SK-N-DZ (cell line): ENCODE results near the gene FIGLA.
"Not testable (repeated sequence)": the region's sequence is repeated elsewhere in the genome, so short reads cannot be mapped to it uniquely, and the experiment has no call there.

Source experiments
- DNase-seq: peaks from one replicate; pipeline ENCODE4 v3.0.0-alpha.2; 2015; ENCODE audit warnings: low spot score

Gene FIGLA

GRCh38 chr2:70808983-70809958, 18.8 kb upstream of the FIGLA start:
- DNase-seq = no peak

- no peak for DNase-seq
Observed at GRCh38 chr2:70807828-70808118, 17.3 kb upstream of the FIGLA start.

GRCh38 chr2:70807102-70807827, 16.8 kb upstream of the FIGLA start:
- DNase-seq = no peak

- no peak for DNase-seq
Observed at GRCh38 chr2:70806620-70807019, 16.2 kb upstream of the FIGLA start.

- no peak for DNase-seq
Observed at GRCh38 chr2:70806013-70806412, 15.6 kb upstream of the FIGLA start.

GRCh38 chr2:70801607-70802263, 11.3 kb upstream of the FIGLA start:
- no peak for DNase-seq

- DNase-seq = no peak
Observed at GRCh38 chr2:70799706-70800105, 9.3 kb upstream of the FIGLA start.

GRCh38 chr2:70797996-70798395, 7.6 kb upstream of the FIGLA start:
- DNase-seq = not testable (repeated sequence)

- no peak for DNase-seq
Observed at GRCh38 chr2:70797506-70797905, 7.1 kb upstream of the FIGLA start.

- DNase-seq = no peak
Observed at GRCh38 chr2:70796262-70796661, 5.8 kb upstream of the FIGLA start.

- no peak for DNase-seq
Observed at GRCh38 chr2:70795164-70795995, 4.9 kb upstream of the FIGLA start.

GRCh38 chr2:70793450-70793849, 3.0 kb upstream of the FIGLA start:
- DNase-seq = no peak

GRCh38 chr2:70789304-70790135, 923 bp downstream of the FIGLA start:
- DNase-seq = peak; percentile 66

- peak; percentile 41 for DNase-seq
Observed at GRCh38 chr2:70785137-70785911, 5.1 kb downstream of the FIGLA start.

- DNase-seq = no peak
Observed at GRCh38 chr2:70784320-70784719, 6.1 kb downstream of the FIGLA start.

GRCh38 chr2:70779911-70780545, 10.4 kb downstream of the FIGLA start:
- DNase-seq = no peak

GRCh38 chr2:70779491-70779890, 11.0 kb downstream of the FIGLA start:
- no peak for DNase-seq

GRCh38 chr2:70778676-70779075, 11.8 kb downstream of the FIGLA start:
- no peak for DNase-seq

- DNase-seq = no peak
Observed at GRCh38 chr2:70777450-70777849, 13.0 kb downstream of the FIGLA start.
